HepG2 (cell line): ENCODE measurements around the gene DLG2. TPM values are rescaled to one million over a fixed set of nuclear protein-coding genes. Genes with fewer than 3 reads are reported as not detected.

Source experiments
- ATAC-seq: fragments of 200-7000 bp; cut with Tn5 transposase; 3 replicates; pipeline ENCODE4 v1.9.1; 2020; ENCODE audit warnings: mild to moderate bottlenecking, moderate library complexity
- BruUV-seq: library from RNA; stranded (reverse); fragments of 400-500 nt; replicated peaks from 2 replicates; lab custom pipeline; 2021; lab: Mats Ljungman, UMichigan
- CTCF ChIA-PET: fragments of 300-600 bp; formaldehyde crosslinking; extraction: SDS; loops from one replicate; lab custom pipeline; 2021; ENCODE audit warnings: low total read pairs, inconsistent platforms, low intra/inter-chr PET ratio; lab: Yijun Ruan, JAX
- POLR2A ChIA-PET: fragments of 350-600 bp; sonication (Branson Sonifier 250); formaldehyde crosslinking; loops from one replicate; lab custom pipeline; 2020; ENCODE audit warnings: antibody characterized with exemption, inconsistent platforms; lab: Yijun Ruan, JAX
- DNase-seq: peaks from one replicate; pipeline ENCODE4 v3.0.0-alpha.2; 2015; ENCODE audit warnings: low spot score
- FAIRE-seq: peaks from 3 replicates; lab custom pipeline; 2011; peaks lifted over from hg19 to GRCh38; lab: Jason Lieb, UNC
- H2AFZ ChIP-seq: one replicate; pipeline ENCODE4 v1.6.1; 2011; ENCODE audit warnings: low read length, inconsistent platforms
- H3K27ac ChIP-seq: fragments of 300-600 bp; 3 replicates; pipeline ENCODE4 v1.8.0; 2011; ENCODE audit warnings: mixed run types, mild to moderate bottlenecking, mixed read lengths, low read length, inconsistent platforms; ENCODE audit not compliant: insufficient read depth; ENCODE audit errors: extremely low read length
- H3K27me3 ChIP-seq, 2 experiments: fragments of 200-600 bp in 1 of 2; 2 replicates in 1 of 2; 3 replicates in 1 of 2; pipeline versions ENCODE4 v1.6.0 to v1.8.0; 2011; ENCODE audit warnings: low read length in 2 of 2, mild to moderate bottlenecking in 2 of 2, moderate library complexity in 2 of 2, inconsistent platforms in 1 of 2; ENCODE audit not compliant: insufficient read depth in 2 of 2, control insufficient read depth in 1 of 2
- H3K36me3 ChIP-seq, 2 experiments: fragments of 200-600 bp in 1 of 2; replicated peaks in 1 of 2; 2 replicates in 1 of 2; 3 replicates in 1 of 2; pipeline versions ENCODE4 v1.5.1 to v1.8.0; 2011; ENCODE audit warnings: low read length in 2 of 2, inconsistent platforms in 1 of 2; ENCODE audit not compliant: insufficient read depth in 2 of 2, control insufficient read depth in 1 of 2
- H3K4me1 ChIP-seq: 2 replicates; pipeline ENCODE4 v1.5.1; 2012; ENCODE audit warnings: low read length, inconsistent platforms; ENCODE audit not compliant: insufficient read depth
- H3K4me2 ChIP-seq: 2 replicates; pipeline ENCODE4 v1.6.0; 2011; ENCODE audit warnings: low read depth, low read length, inconsistent platforms
- H3K4me3 ChIP-seq, 3 experiments: fragments of 200-600 bp in 1 of 3; sonication (generic), shearing (Covaris generic) in 1 of 3; replicated peaks in 1 of 3; 2 replicates each; pipeline ENCODE4 v1.5.1; 2011 to 2016; ENCODE audit warnings: low read length in 3 of 3, inconsistent platforms in 2 of 3, low read depth in 2 of 3, mild to moderate bottlenecking in 2 of 3, control low read depth in 1 of 3, mixed read lengths in 1 of 3; ENCODE audit not compliant: insufficient read depth in 1 of 3
- H3K79me2 ChIP-seq: one replicate; pipeline ENCODE4 v1.6.1; 2011; ENCODE audit warnings: low read length, inconsistent platforms; ENCODE audit not compliant: insufficient read depth
- H3K9ac ChIP-seq: 2 replicates; pipeline ENCODE4 v1.6.0; 2011; ENCODE audit warnings: mild to moderate bottlenecking, low read depth, low read length, inconsistent platforms; ENCODE audit not compliant: insufficient read depth
- H3K9me3 ChIP-seq: 2 replicates; pipeline ENCODE4 v1.5.1; 2012; ENCODE audit warnings: mild to moderate bottlenecking, low read length
- H4K20me1 ChIP-seq: 2 replicates; pipeline ENCODE4 v1.6.0; 2011; ENCODE audit warnings: inconsistent platforms, mild to moderate bottlenecking, low read length, moderate library complexity; ENCODE audit not compliant: insufficient read depth
- ATM ChIP-seq: fragments of 450-650 bp; IDR thresholded peaks from 2 replicates; pipeline ENCODE4 v1.7.1; 2017; ENCODE audit warnings: mild to moderate bottlenecking, borderline replicate concordance
- ETV6 ChIP-seq: sonication (generic); formaldehyde crosslinking; conservative IDR thresholded peaks from 2 replicates; pipeline ENCODE4 v1.4.0; 2020; ENCODE audit warnings: missing genetic modification reagents
- FLYWCH1 ChIP-seq: sonication (generic); formaldehyde crosslinking; IDR thresholded peaks from 2 replicates; pipeline ENCODE4 v1.8.1; 2023; ENCODE audit warnings: mild to moderate bottlenecking, missing genetic modification reagents
- IRF1 ChIP-seq: sonication (generic); formaldehyde crosslinking; IDR thresholded peaks from 2 replicates; pipeline ENCODE4 v1.4.0; 2020; ENCODE audit warnings: low read depth, mild to moderate bottlenecking, missing genetic modification reagents
- KDM3A ChIP-seq: IDR thresholded peaks from 2 replicates; pipeline ENCODE4 v1.6.1; 2018; ENCODE audit warnings: low read depth, missing compliant biosample characterization
- MLXIP ChIP-seq: sonication (generic); formaldehyde crosslinking; IDR thresholded peaks from 2 replicates; pipeline ENCODE4 v1.9.0; 2021; ENCODE audit warnings: missing genetic modification reagents, borderline replicate concordance
- PATZ1 ChIP-seq: sonication (generic); formaldehyde crosslinking; IDR thresholded peaks from 2 replicates; pipeline ENCODE4 v1.4.0; 2020; ENCODE audit warnings: missing genetic modification reagents
- POLR2AphosphoS2 ChIP-seq: IDR thresholded peaks from 2 replicates; pipeline ENCODE4 v1.6.1; 2011; ENCODE audit warnings: low read depth, low read length, improper control_type of control experiment
- TRIM24 ChIP-seq: sonication (generic); formaldehyde crosslinking; IDR thresholded peaks from 2 replicates; pipeline ENCODE4 v1.8.0; 2022; ENCODE audit warnings: mild to moderate bottlenecking, missing genetic modification reagents
- U2AF2 ChIP-seq: fragments of 200-400 bp; formaldehyde crosslinking; IDR thresholded peaks from 2 replicates; pipeline ENCODE4 v1.6.1; 2017; ENCODE audit warnings: low read depth, mild to moderate bottlenecking, low read length
- ZNF350 ChIP-seq: sonication (generic); formaldehyde crosslinking; IDR thresholded peaks from 2 replicates; pipeline ENCODE4 v1.4.0; 2020; ENCODE audit warnings: mild to moderate bottlenecking, low read depth, missing genetic modification reagents, borderline replicate concordance
- ZNF639 ChIP-seq: conservative IDR thresholded peaks from 2 replicates; pipeline ENCODE4 v1.6.1; 2018; ENCODE audit warnings: missing genetic modification reagents
- ZNF660 ChIP-seq: sonication (generic); formaldehyde crosslinking; IDR thresholded peaks from 2 replicates; pipeline ENCODE4 v1.5.1; 2020; ENCODE audit warnings: mild to moderate bottlenecking, low read depth, missing genetic modification reagents, borderline replicate concordance
- ZNF713 ChIP-seq: sonication (generic); formaldehyde crosslinking; IDR thresholded peaks from 2 replicates; pipeline ENCODE4 v1.4.0; 2020; ENCODE audit warnings: mild to moderate bottlenecking, missing genetic modification reagents
- ZSCAN20 ChIP-seq: sonication (generic); formaldehyde crosslinking; IDR thresholded peaks from 2 replicates; pipeline ENCODE4 v1.4.0; 2020; ENCODE audit warnings: missing genetic modification reagents, mild to moderate bottlenecking, borderline replicate concordance
- ZSCAN21 ChIP-seq: sonication (generic); formaldehyde crosslinking; IDR thresholded peaks from 2 replicates; pipeline ENCODE4 v1.8.0; 2022; ENCODE audit warnings: mild to moderate bottlenecking, missing genetic modification reagents, moderate library complexity, borderline replicate concordance
- ZSCAN31 ChIP-seq: sonication (generic); formaldehyde crosslinking; IDR thresholded peaks from 2 replicates; pipeline ENCODE4 v1.5.0; 2020; ENCODE audit warnings: low read depth, mild to moderate bottlenecking, missing genetic modification reagents
- WGBS: methylation state at CpG from one replicate; pipeline ENCODE4 v1.1.6; 2017; ENCODE audit warnings: low lambda C conversion rate; 5-methylcytosine and 5-hydroxymethylcytosine counted together
- in situ Hi-C: cut with HindIII; loops from 2 replicates; pipeline ENCODE4 v1.10.0; 2017; ENCODE audit warnings: low pct_unique_long_range_greater_than_20kb; ENCODE audit not compliant: extremely low pct_ligation_motif_present
- intact Hi-C: fragments of 100-400 bp; cut with micrococcal nuclease; formaldehyde crosslinking; loops from one replicate; pipeline ENCODE4 v1.10.0; 2022; ENCODE audit not compliant: unreplicated experiment
- polyA plus RNA-seq, 8 experiments: library from polyadenylated mRNA; depleted of rRNA in 3 of 8; stranded (reverse) in 7 of 8; unstranded in 1 of 8; fragments of >200 nt; fragmentation: Illumina TruSeq in 4 of 8; extraction: Trizol in 4 of 8; gene quantifications; 2 replicates each; pipeline versions ENCODE4 v1.2.1 to v1.2.3, GENCODE V29; 2011 to 2016; ENCODE audit warnings: low read depth in 4 of 8, missing spikeins in 1 of 8, mixed read lengths in 1 of 8; ENCODE audit not compliant: insufficient read depth in 1 of 8
- total RNA-seq, 5 experiments: library from RNA; depleted of rRNA; stranded (reverse); fragments of >200 nt; fragmentation: Illumina TruSeq; extraction: Trizol; gene quantifications; 2 replicates each; pipeline ENCODE4 v1.2.3, GENCODE V29; 2016; ENCODE audit warnings: low read depth in 1 of 5

Gene DLG2
- total and polyA plus RNA-seq, 2 of the 13 experiments (the other 11 are each of a cell fraction or from before 2014, with no cell fraction given), result 0.46 to 1.0 TPM

GRCh38 chr11:83545494-83546260 lies 2081.5 kb downstream of the DLG2 start:
- Histone ChIP-seq H3K9ac (no peak overlapping the region), H4K20me1 (no peaks in the 10 kb centered on the region), H3K4me2 (no peak overlapping the region), H3K36me3 (no peaks in the 10 kb centered on the region), H3K4me1 (no peaks in the 10 kb centered on the region), H3K27me3 (no peaks in the 10 kb centered on the region), H3K27ac (no peak overlapping the region), H2AFZ (no peak overlapping the region), H3K9me3 (no peaks in the 10 kb centered on the region), H3K4me3 (no peak overlapping the region), H3K79me2 (no peaks in the 10 kb centered on the region)
- in situ Hi-C loops, result no loop called here
- intact Hi-C loops, result no loop called here
- BruUV-seq, result no TSS peak
- WGBS, result 10% methylated on average over 6 of the region's 6 CpGs
- ATAC-seq (no peak), DNase-seq (no peak), FAIRE-seq (no peak)
- ChIA-PET POLR2A (no interaction called here), CTCF (no interaction called here)
- TF ChIP-seq ZSCAN31 (no peak), ZSCAN21 (CRISPR knock-in tag) (no peak), MLXIP (CRISPR knock-in tag) (no peak), PATZ1 (CRISPR knock-in tag) (no peak), IRF1 (CRISPR knock-in tag) (no peak), FLYWCH1 (CRISPR knock-in tag) (no peak), ZNF350 (CRISPR knock-in tag) (no peak), POLR2AphosphoS2 (no peak), ZSCAN20 (CRISPR knock-in tag) (no peak), U2AF2 (no peak), ETV6 (CRISPR knock-in tag) (no peak), ZNF713 (CRISPR knock-in tag) (no peak), ATM (no peak), ZNF660 (CRISPR knock-in tag) (no peak), ZNF639 (no peak), TRIM24 (no peak), KDM3A (no peak)
